Kidney (tissue), 14 donors: ENCODE data around the gene RCL1. TPM values are rescaled to one million over a fixed set of nuclear protein-coding genes. Genes with fewer than 3 reads are reported as not detected.

Source experiments
- DNase-seq, 5 donors: peaks; one replicate each; pipeline ENCODE4 v3.0.0-alpha.2; 2013 to 2020
- FAIRE-seq: peaks from 2 replicates; lab custom pipeline; 2012; peaks lifted over from hg19 to GRCh38; lab: Jason Lieb, UNC
- H3K27ac ChIP-seq, 2 donors: one replicate each; pipeline ENCODE4 v1.7.0; 2013; ENCODE audit warnings: low read depth in 2 of 2, low read length in 2 of 2, inconsistent platforms in 1 of 2
- H3K27me3 ChIP-seq: one replicate; pipeline ENCODE4 v1.7.1; 2013; ENCODE audit warnings: low read length, inconsistent platforms; ENCODE audit not compliant: control insufficient read depth, insufficient read depth
- H3K36me3 ChIP-seq, 3 donors: one replicate each; pipeline versions ENCODE4 v1.7.0 to v1.7.1; 2013; ENCODE audit warnings: low read length in 3 of 3, control low read depth in 1 of 3, inconsistent platforms in 1 of 3; ENCODE audit not compliant: insufficient read depth in 3 of 3, control insufficient read depth in 2 of 3
- H3K4me1 ChIP-seq, 3 donors: one replicate each; pipeline versions ENCODE4 v1.7.0 to v1.7.1; 2013; ENCODE audit warnings: low read length in 3 of 3, inconsistent platforms in 1 of 3, low read depth in 1 of 3; ENCODE audit not compliant: control insufficient read depth in 2 of 3, insufficient read depth in 2 of 3
- H3K4me3 ChIP-seq, 3 donors: one replicate each; pipeline versions ENCODE4 v1.7.0 to v1.8.1; 2013; ENCODE audit warnings: low read length in 3 of 3, control low read depth in 1 of 3, inconsistent platforms in 1 of 3
- H3K9ac ChIP-seq, 3 donors: one replicate each; pipeline versions ENCODE4 v1.7.0 to v1.7.1; 2013; ENCODE audit warnings: low read length in 3 of 3, control low read depth in 1 of 3, inconsistent platforms in 1 of 3
- H3K9me3 ChIP-seq, 3 donors: one replicate each; pipeline versions ENCODE4 v1.7.0 to v1.7.1; 2013; ENCODE audit warnings: low read length in 3 of 3, control low read depth in 1 of 3, inconsistent platforms in 1 of 3; ENCODE audit not compliant: control insufficient read depth in 2 of 3, insufficient read depth in 1 of 3
- CTCF ChIP-seq: IDR thresholded peaks from 3 replicates; pipeline ENCODE4 v1.5.1; 2012; ENCODE audit warnings: mild to moderate bottlenecking, moderate library complexity, borderline replicate concordance; ENCODE audit not compliant: insufficient read depth; ENCODE audit errors: extremely low read depth
- intact Hi-C: fragments of 100-400 bp; cut with DNase I; formaldehyde crosslinking; loops from one replicate; pipeline ENCODE4 v1.11.1; 2022
- microRNA-seq: library from miRNA; unstranded; fragments of <30 nt; microRNA quantifications from one replicate; pipeline ENCODE4 v1.2.0, GENCODE V29; 2020
- polyA plus RNA-seq: library from polyadenylated mRNA; stranded (reverse); fragments of 350-450 nt; fragmentation: Illumina TruSeq; extraction: RNeasy Lipid Tissue Mini Kit (QIAGEN cat#74804); gene quantifications from one replicate; pipeline ENCODE4 v1.2.3, GENCODE V29; 2014; ENCODE audit warnings: low read depth, low replicate concordance; ENCODE audit not compliant: insufficient read depth
- total RNA-seq: library from RNA; stranded (reverse); fragmentation: NEBNext Ultra II Directional; extraction: Animal tissue kit (Norgen Biotek cat#: 25700); gene quantifications from one replicate; pipeline ENCODE4 v1.2.1, GENCODE V29; 2021
- donor health status: control.
- donor health status: control.
- donor health status: control.
- donor health status: control.
- donor health status: control.
- donor health status: DM: yes; HTN: yes; CAD: no.
- donor health status: Normal renal cell carcinoma (clear cell type).

Gene RCL1
- total and polyA plus RNA-seq, 2 donors from 2014 or later: 15.7 to 22.8 TPM

GRCh38 chr9:4902135-4902475 lies 109.4 kb downstream of the RCL1 start:
- Histone ChIP-seq H3K4me3 (peak overlapping the region in 2 of 3 donors; percentile 48 to 51), H3K9me3 (no peaks in the 10 kb centered on the region), H3K9ac (no peak overlapping the region), H3K36me3 (no peaks in the 10 kb centered on the region), H3K4me1 (peaks cover 0 to 4% (median 0%) of the 10 kb centered on the region in 3 donors), H3K27me3 (no peaks in the 10 kb centered on the region), H3K27ac (no peak overlapping the region)
- DNase-seq (peak in 1 of 5 donors; percentile 19), FAIRE-seq (no peak)
- no peak for TF ChIP-seq CTCF
- intact Hi-C loops: no loop called here

- TF ChIP-seq CTCF: no peak
- intact Hi-C loops: no loop called here
- Histone ChIP-seq H3K9ac (no peak overlapping the region), H3K27me3 (no peaks in the 10 kb centered on the region), H3K27ac (no peak overlapping the region), H3K4me3 (no peak overlapping the region), H3K9me3 (no peaks in the 10 kb centered on the region), H3K36me3 (no peaks in the 10 kb centered on the region), H3K4me1 (peaks cover 0 to 4% (median 0%) of the 10 kb centered on the region in 3 donors)
- DNase-seq (no peak), FAIRE-seq (no peak)
Observed at GRCh38 chr9:4904322-4905134, 111.8 kb downstream of the RCL1 start.

GRCh38 chr9:4905135-4905490 lies 112.4 kb downstream of the RCL1 start:
- H3K9ac ChIP-seq: no peak overlapping the region
- H3K4me1 ChIP-seq: peaks cover 0 to 4% (median 0%) of the 10 kb centered on the region in 3 donors
- DNase-seq (no peak), FAIRE-seq (no peak)
- intact Hi-C loops: no loop called here
- no peaks in the 10 kb centered on the region for H3K27me3 ChIP-seq
- H3K4me3 ChIP-seq: no peak overlapping the region
- no peak overlapping the region for H3K27ac ChIP-seq
- H3K36me3 ChIP-seq: no peaks in the 10 kb centered on the region
- TF ChIP-seq CTCF: no peak
- no peaks in the 10 kb centered on the region for H3K9me3 ChIP-seq

Small RNA genes lying within 50 kb of the gene (microRNA-seq; reads per million reads assigned to microRNA genes)
- 186 reads per million, percentile 63 among the genes with 10 or more reads in this experiment for gene MIR101-2

Other genes starting within 250 kb of the RCL1 start
- 9.0 TPM for gene PLPP6, start 130.7 kb upstream of the RCL1 start, total RNA-seq
- 6.7 TPM for gene PLPP6, start 130.7 kb upstream of the RCL1 start, polyA plus RNA-seq
- 15.1 TPM for gene SPATA6L, start 126.5 kb upstream of the RCL1 start, total RNA-seq
- 1.5 TPM for gene SPATA6L, start 126.5 kb upstream of the RCL1 start, polyA plus RNA-seq
- 24.7 TPM for gene CDC37L1, start 113.4 kb upstream of the RCL1 start, total RNA-seq
- 16.9 TPM for gene CDC37L1, start 113.4 kb upstream of the RCL1 start, polyA plus RNA-seq
- gene AK3, start 51.7 kb upstream of the RCL1 start, total RNA-seq: 70.9 TPM
- gene AK3, start 51.7 kb upstream of the RCL1 start, polyA plus RNA-seq: 93.5 TPM
- gene JAK2, start 192.3 kb downstream of the RCL1 start, total RNA-seq: 23.3 TPM
- gene JAK2, start 192.3 kb downstream of the RCL1 start, polyA plus RNA-seq: 4.5 TPM